ENCODE results near the gene KRTAP1-3.

DNA sequence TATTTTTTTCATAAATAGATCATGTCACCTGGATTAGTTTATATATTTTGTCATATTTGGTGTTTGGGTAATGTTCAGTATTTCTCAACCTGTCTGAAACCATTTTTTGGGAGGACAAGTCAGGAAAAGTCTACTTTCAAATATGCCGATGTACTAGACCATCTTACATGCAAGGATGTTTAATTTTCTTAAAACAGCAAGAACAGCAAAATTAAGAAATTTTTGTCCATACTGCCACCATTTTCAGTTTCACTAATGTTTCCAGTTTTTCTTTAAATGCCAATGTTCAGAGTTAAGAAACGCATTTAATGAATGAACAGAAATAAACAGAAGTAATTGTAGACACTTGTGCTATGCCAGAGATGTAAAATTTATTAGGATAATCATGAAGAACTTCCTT is 41.6 kb downstream of the KRTAP1-3 start:
- TF ChIP-seq, protein P1, sequence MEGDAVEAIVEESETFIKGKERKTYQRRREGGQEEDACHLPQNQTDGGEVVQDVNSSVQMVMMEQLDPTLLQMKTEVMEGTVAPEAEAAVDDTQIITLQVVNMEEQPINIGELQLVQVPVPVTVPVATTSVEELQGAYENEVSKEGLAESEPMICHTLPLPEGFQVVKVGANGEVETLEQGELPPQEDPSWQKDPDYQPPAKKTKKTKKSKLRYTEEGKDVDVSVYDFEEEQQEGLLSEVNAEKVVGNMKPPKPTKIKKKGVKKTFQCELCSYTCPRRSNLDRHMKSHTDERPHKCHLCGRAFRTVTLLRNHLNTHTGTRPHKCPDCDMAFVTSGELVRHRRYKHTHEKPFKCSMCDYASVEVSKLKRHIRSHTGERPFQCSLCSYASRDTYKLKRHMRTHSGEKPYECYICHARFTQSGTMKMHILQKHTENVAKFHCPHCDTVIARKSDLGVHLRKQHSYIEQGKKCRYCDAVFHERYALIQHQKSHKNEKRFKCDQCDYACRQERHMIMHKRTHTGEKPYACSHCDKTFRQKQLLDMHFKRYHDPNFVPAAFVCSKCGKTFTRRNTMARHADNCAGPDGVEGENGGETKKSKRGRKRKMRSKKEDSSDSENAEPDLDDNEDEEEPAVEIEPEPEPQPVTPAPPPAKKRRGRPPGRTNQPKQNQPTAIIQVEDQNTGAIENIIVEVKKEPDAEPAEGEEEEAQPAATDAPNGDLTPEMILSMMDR (IDR thresholded peaks at IDR 0.05; ENCODE audit: insufficient read depth, low read length): no peak
- TF ChIP-seq POLR2AphosphoS5 (IDR thresholded peaks at IDR 0.05; ENCODE audit: low read depth): no peak

All from HL-60 (cell line).